Rectal smooth muscle tissue (tissue), 1 donor: ENCODE measurements around the gene ZRSR2.

Source experiments
- H3K27ac ChIP-seq: one replicate; pipeline ENCODE4 v1.7.0; 2013; ENCODE audit warnings: low read depth, low read length, inconsistent platforms
- H3K27me3 ChIP-seq: one replicate; pipeline ENCODE4 v1.7.0; 2013; ENCODE audit warnings: low read length; ENCODE audit not compliant: control insufficient read depth, insufficient read depth
- H3K36me3 ChIP-seq: one replicate; pipeline ENCODE4 v1.7.0; 2013; ENCODE audit warnings: low read length; ENCODE audit not compliant: control insufficient read depth, insufficient read depth
- H3K4me1 ChIP-seq: one replicate; pipeline ENCODE4 v1.7.0; 2013; ENCODE audit warnings: low read length; ENCODE audit not compliant: control insufficient read depth, insufficient read depth
- H3K4me3 ChIP-seq: one replicate; pipeline ENCODE4 v1.7.0; 2013; ENCODE audit warnings: low read length
- H3K9ac ChIP-seq: one replicate; pipeline ENCODE4 v1.7.0; 2013; ENCODE audit warnings: low read length

ZRSR2 gene

DNA sequence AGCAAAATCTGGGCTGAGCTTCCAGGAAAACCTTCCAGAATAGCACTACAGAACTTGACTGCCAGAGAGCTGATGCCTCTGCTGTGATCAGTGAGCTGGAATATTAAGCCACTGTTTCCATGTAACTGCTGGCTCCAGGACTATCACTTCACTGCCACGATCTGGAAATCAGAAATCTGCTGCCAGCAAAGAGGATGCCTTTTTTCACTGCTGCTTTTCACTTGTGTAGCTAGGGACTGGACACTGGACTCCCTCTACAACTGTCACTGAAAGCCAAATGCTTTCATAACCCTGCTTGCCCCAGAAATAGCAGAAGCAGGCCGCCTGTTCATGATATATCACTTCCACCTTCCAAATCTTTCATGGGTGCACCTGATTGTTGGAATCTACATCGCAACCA is 73.7 kb downstream of the ZRSR2 start:
- Histone ChIP-seq H3K27me3 (peaks cover 3% of the 10 kb centered on the region), H3K9ac (no peak overlapping the region), H3K4me3 (no peak overlapping the region), H3K27ac (no peak overlapping the region), H3K36me3 (no peaks in the 10 kb centered on the region), H3K4me1 (no peaks in the 10 kb centered on the region)

DNA sequence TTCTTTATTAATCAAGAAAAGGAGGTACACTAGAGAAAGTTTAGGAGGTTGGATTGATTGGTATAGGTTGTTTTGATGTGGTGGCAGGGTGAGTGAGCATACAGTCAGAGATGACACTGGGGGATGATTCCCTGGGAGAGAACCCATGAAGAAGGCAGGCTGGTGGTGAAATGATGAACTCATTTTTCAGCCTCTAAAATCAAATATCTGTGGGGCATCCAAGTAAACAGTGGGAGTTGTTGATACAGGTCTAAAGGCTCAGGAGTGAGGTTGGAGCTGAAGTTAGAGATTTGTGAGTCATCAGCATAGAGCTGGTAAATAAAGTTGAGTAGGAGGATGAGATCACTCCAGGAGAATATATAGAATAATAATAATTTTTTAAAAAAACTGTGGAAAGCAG is 74.3 kb downstream of the ZRSR2 start:
- no peak overlapping the region for H3K27ac ChIP-seq
- no peaks in the 10 kb centered on the region for H3K36me3 ChIP-seq
- peaks cover 3% of the 10 kb centered on the region for H3K27me3 ChIP-seq
- H3K4me1 ChIP-seq, result no peaks in the 10 kb centered on the region
- no peak overlapping the region for H3K9ac ChIP-seq
- no peak overlapping the region for H3K4me3 ChIP-seq

DNA sequence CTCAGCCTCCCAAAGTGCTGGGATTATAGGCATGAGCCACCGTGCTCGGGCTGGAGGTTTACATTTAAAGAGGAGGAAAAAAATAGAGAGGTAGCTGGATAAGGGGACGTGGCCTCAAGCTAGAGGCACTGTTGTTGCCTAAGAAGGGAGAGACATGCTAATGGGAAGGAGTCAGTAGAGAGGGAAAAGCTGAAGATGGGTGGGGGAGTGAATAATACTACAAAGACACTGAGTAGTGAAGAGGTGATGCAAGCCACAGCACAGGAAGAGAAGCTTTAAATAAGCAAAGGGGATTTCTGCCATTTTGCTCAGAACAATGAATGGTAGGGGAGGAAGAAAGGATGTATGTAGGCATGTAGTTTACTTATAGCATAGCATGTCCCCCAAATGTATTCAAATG is 75.9 kb downstream of the ZRSR2 start:
- no peak overlapping the region for H3K4me3 ChIP-seq
- no peak overlapping the region for H3K9ac ChIP-seq
- no peaks in the 10 kb centered on the region for H3K4me1 ChIP-seq
- peaks cover 3% of the 10 kb centered on the region for H3K27me3 ChIP-seq
- no peak overlapping the region for H3K27ac ChIP-seq
- no peaks in the 10 kb centered on the region for H3K36me3 ChIP-seq

DNA sequence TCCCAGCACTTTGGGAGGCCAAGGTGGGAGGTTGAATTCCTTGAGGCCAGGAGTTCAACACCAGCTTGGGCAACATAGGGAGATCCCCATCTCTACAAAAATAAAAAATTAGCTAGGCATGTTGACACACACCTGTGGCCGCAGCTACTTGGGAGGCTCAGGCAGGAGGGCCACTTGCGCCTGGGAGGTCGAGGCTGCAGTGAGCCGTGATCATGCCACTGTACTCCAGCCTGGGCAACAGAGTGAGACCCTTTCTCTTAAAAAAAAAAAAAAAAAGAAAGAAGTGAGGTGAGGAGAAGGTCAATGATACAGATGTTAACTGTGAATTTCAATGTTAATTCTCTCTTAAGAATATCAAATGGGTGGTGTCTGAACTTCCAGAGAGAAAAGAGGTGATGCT is 79.4 kb downstream of the ZRSR2 start:
- Histone ChIP-seq H3K4me1 (no peaks in the 10 kb centered on the region), H3K4me3 (no peak overlapping the region), H3K27me3 (peaks cover 3% of the 10 kb centered on the region), H3K36me3 (no peaks in the 10 kb centered on the region), H3K9ac (no peak overlapping the region), H3K27ac (no peak overlapping the region)

DNA sequence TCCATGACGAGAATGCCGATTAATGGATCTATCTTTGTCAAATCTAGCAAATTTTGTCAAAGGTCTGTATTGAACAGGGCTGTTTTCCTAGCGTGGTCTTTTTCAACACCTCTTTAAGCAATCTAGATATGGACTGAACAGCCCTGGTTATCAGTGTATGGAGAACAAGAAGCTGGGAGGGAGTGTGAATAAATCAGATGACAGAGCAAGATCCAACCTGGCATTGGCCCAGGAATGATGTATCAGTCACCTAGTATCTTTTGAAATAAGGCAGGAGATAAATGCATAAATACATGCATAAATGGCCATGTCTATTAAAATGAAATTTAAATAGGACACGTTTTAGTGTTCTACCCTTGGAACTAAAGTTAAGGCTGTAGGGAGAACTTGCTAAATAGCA is 80.0 kb downstream of the ZRSR2 start:
- H3K9ac ChIP-seq, result no peak overlapping the region
- H3K4me3 ChIP-seq, result no peak overlapping the region
- no peak overlapping the region for H3K27ac ChIP-seq
- peaks cover 3% of the 10 kb centered on the region for H3K27me3 ChIP-seq
- H3K4me1 ChIP-seq, result no peaks in the 10 kb centered on the region
- no peaks in the 10 kb centered on the region for H3K36me3 ChIP-seq
